Epithelial cell of proximal tubule (primary cell): ENCODE measurements around the gene AGPS. TPM values are rescaled to one million over a fixed set of nuclear protein-coding genes. Genes with fewer than 3 reads are reported as not detected.

Experiments used
- DNase-seq: peaks from one replicate; pipeline ENCODE4 v3.0.0-alpha.2; 2011; ENCODE audit warnings: low read depth
- H3K4me3 ChIP-seq: 2 replicates; pipeline ENCODE4 v1.5.1; 2011; ENCODE audit warnings: low read depth, mild to moderate bottlenecking, low read length
- total RNA-seq: library from RNA; depleted of rRNA; stranded (reverse); fragments of >200 nt; gene quantifications from 2 replicates; pipeline ENCODE4 v1.2.3, GENCODE V29; 2015
- TF ChIP-seq, protein P1 (sequence below): conservative IDR thresholded peaks from 2 replicates; pipeline ENCODE4 v1.5.1; 2012; ENCODE audit warnings: low read depth, mild to moderate bottlenecking, low read length

The AGPS gene
- total RNA-seq, 1 donor from 2014 or later, result 36.8 TPM

DNA sequence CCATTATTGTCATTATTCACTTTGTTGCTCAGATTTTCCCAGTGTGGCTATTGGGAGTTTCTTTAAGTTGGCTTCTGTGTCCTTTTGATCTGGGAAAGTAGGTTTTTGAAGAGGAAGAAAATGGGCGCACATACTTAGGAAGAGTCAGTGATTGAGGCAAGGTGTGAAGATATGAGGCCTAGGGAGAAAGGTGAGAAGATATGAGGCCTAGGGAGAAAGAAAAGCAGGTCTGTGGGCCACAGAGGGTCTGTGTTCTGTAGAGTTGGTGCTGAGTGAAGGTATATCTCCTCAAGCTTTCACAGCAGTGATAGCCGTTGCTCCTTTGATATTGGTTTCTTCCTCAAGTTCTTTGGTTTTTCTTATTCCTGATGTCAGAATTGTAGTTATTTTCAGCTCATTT is 126.2 kb downstream of the AGPS start:
- no peak for DNase-seq
- H3K4me3 ChIP-seq, result no peak overlapping the region
- TF ChIP-seq, protein P1, sequence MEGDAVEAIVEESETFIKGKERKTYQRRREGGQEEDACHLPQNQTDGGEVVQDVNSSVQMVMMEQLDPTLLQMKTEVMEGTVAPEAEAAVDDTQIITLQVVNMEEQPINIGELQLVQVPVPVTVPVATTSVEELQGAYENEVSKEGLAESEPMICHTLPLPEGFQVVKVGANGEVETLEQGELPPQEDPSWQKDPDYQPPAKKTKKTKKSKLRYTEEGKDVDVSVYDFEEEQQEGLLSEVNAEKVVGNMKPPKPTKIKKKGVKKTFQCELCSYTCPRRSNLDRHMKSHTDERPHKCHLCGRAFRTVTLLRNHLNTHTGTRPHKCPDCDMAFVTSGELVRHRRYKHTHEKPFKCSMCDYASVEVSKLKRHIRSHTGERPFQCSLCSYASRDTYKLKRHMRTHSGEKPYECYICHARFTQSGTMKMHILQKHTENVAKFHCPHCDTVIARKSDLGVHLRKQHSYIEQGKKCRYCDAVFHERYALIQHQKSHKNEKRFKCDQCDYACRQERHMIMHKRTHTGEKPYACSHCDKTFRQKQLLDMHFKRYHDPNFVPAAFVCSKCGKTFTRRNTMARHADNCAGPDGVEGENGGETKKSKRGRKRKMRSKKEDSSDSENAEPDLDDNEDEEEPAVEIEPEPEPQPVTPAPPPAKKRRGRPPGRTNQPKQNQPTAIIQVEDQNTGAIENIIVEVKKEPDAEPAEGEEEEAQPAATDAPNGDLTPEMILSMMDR, result no peak

DNA sequence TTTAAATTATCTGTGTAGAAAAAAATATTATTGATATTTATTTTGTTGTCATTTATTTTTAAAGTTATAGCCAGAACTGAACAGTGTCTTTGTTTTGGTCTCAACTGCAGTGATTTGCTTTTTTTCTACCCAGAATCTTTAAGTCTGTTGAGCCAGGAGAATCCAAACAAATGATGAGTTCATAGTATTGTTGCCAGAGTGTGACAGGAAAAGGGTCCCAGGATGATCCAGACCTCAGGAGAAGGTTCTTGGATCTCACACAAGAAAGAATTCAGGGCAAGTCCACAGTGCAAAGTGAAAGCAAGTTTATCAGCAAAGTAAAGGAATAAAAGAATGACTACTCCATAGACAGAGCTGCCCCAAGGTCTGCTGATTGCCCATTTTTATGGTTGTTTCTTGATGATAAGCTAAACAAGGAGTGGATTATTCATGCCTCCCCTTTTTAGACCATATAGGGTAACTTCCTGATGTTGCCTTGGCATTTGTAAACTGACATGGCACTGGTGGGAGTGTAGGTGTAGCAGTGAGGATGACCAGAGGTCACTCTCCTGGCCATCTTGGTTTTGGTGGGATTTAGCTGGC is 127.1 kb downstream of the AGPS start:
- TF ChIP-seq, protein P1, result no peak
- H3K4me3 ChIP-seq, result no peak overlapping the region
- DNase-seq, result no peak

DNA sequence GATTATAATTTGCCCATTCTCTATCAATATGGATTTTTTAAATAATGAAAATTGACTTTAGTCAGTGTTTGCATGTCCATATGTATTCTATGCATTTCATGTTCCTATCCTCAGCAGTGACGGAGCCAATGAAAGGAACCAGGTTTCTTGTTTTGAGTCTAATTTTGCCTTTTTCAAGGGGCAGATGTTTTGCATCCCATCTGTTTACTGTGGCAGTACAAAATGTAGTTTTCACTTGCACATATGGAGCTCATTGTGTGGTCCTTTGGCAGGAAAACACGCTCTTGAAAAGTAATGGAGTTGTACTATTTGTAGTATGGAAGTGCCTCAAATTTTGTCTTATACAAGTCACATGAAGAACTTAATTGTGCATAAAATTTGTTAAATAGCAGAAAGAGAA is 127.8 kb downstream of the AGPS start:
- no peak for DNase-seq

DNA sequence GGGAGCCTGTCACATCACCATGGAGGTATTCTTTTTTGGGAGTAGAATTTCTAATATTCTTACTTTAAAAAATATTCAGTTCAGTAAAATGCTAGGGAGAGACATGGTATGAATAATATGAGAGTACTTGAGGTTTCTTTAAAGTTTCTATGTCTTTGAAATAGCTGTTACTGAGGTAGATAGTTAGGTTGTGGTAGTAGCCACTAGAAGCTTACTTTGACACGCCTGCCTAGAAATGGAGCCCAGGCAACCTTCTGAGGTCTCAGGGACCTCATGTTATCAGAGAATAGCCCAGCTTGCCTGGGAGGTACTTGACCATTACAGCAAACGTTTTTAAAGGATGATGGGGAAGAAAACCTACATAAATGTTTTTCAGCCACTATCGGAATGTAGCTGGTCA is 131.2 kb downstream of the AGPS start:
- TF ChIP-seq, protein P1, result no peak
- DNase-seq, result no peak
- H3K4me3 ChIP-seq, result no peak overlapping the region

More for the DNA sequence above, 127.8 kb downstream of the AGPS start:
- H3K4me3 ChIP-seq, result no peak overlapping the region
- TF ChIP-seq, protein P1, result no peak

DNA sequence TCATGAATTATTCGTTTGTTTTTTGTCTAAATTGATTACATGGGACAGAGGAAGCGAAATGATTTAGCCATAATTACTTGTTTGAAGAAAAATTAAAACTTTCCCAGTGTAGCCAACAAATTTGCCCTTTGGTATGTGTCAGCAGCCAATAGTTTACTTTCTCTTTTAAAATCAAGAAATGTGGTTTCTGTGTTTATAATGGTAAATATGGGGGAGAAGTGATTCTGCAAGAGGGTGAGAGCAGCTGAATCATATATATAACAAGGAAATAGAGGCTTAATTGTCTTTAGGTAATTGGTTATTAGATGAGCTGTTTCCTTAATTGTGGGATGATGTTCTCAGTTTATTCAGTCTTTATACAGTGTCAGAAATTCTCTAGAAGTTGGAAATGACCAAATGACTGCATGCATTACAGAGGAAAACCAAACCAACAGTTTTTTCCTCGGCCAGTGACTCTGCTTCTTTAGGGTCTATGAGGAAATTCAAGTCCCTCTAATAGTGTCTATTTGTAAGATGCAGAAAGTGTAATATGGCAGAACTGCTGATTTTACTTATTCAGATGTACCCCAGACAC is 132.9 kb downstream of the AGPS start:
- TF ChIP-seq, protein P1, result no peak
- no peak for DNase-seq
- H3K4me3 ChIP-seq, result no peak overlapping the region

DNA sequence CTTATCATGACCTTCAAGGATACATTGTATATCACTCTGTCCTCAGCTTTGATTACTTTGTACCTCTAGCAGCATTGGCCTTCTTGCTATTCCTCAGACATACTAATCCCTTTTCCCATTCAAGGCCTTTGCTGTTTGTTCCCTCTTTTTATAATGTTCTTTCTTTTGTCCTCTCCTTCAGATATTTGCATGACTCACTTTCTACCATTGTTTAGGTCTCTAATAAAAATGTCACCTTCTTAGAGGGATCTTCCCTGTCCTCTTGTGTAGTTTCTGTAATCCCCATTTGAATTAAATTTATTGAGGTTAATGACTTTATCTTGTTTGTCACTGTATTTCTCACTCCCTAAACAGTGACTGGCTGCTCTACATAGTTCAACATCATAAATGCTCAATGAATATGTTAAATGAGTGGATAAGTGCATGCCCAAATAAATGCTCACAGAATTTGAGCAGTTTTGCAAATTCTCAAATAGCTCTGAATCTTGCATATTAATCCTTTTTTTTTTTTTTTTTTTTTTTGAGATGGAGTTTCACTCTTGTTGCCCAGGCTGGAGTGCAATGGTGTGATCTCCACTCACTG is 135.9 kb downstream of the AGPS start:
- TF ChIP-seq, protein P1, result no peak
- no peak for DNase-seq
- no peak overlapping the region for H3K4me3 ChIP-seq

DNA sequence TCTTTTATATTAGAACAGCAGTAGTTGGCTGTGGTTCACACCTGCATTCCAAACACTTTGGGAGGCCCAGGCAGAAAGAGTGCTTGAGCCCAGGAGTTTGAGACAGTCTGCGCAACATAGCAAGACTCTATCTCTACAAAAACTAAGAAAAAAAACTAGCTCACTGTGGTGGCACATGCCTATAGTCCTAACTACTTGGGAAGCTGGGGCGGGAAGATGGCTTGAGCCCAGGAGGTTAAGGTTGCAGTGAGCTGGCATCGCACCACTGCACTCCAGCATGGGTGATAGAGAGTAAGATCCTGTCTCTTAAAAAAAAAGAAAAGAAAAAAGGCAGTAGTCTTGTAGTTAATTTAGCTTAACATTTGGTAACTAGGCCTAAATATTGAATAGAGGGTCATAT is 136.6 kb downstream of the AGPS start:
- TF ChIP-seq, protein P1, result no peak
- no peak overlapping the region for H3K4me3 ChIP-seq
- no peak for DNase-seq
